Colonic mucosa (tissue), 4 donors: Measurements from ENCODE around the gene IRF8. TPM values are rescaled to one million over a fixed set of nuclear protein-coding genes. Genes with fewer than 3 reads are reported as not detected.
A peak's percentile ranks its signal among the peaks of the same experiment; 100 is the strongest.

Experiments used
- DNase-seq: peaks from one replicate; pipeline ENCODE4 v3.0.0-alpha.2; 2020
- H3K27ac ChIP-seq: fragments of 200-600 bp; one replicate; pipeline ENCODE4 v1.8.0; 2021
- H3K27me3 ChIP-seq: fragments of 200-600 bp; one replicate; pipeline ENCODE4 v1.8.0; 2021
- H3K36me3 ChIP-seq: fragments of 200-600 bp; one replicate; pipeline ENCODE4 v1.8.0; 2021
- H3K4me1 ChIP-seq: fragments of 200-600 bp; one replicate; pipeline ENCODE4 v1.8.0; 2021; ENCODE audit warnings: mild to moderate bottlenecking
- H3K4me3 ChIP-seq: fragments of 200-600 bp; one replicate; pipeline ENCODE4 v1.8.0; 2021
- H3K9ac ChIP-seq, 2 donors: one replicate each; pipeline ENCODE4 v1.7.0; 2013; ENCODE audit warnings: control low read depth in 2 of 2, low read depth in 2 of 2, low read length in 2 of 2
- H3K9me3 ChIP-seq: fragments of 200-600 bp; one replicate; pipeline ENCODE4 v1.8.0; 2021
- CTCF ChIP-seq: fragments of 200-600 bp; IDR thresholded peaks from one replicate; pipeline ENCODE4 v1.8.0; 2022; ENCODE audit warnings: antibody characterized with exemption, mild to moderate bottlenecking
- intact Hi-C: fragments of 100-400 bp; cut with DNase I; formaldehyde crosslinking; loops from one replicate; pipeline ENCODE4 v1.14.1; 2022
- total RNA-seq, 2 donors: library from RNA; stranded (reverse); fragmentation: NEBNext Ultra II Directional in 1 of 2; extraction: Animal tissue kit (Norgen Biotek cat#: 25700) in 1 of 2; gene quantifications; one replicate each; pipeline ENCODE4 v1.2.1, GENCODE V29; 2021
- donor health status: healthy.
- donor health status: DM: no; HTN: no; CAD: no.
- donor health status: DM: no; HTN: no; CAD: no.

IRF8 gene
- total RNA-seq, 2 donors from 2014 or later: 25.1 to 52.5 TPM

DNA sequence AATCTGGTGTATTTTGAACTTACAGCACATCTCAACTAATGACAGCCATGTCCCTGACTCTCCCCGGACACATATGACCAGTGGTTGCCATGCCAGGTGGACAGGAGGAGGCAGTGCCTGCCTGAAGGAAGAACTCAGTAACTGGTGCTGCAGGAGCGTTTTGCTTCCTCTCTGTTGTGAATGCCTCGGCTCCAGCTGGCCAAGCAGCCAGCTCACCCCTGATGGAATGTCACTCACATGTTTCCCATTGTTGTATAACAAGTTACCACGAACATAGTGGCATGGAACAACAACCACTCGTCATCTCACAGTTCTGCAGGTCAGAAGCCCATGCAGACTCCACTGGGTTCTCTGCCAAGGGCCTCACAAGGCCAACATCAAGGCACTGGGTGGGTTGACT, 20.1 kb upstream of the IRF8 start:
- H3K27me3 ChIP-seq: no peaks in the 10 kb centered on the region
- H3K27ac ChIP-seq: no peak overlapping the region
- no peaks in the 10 kb centered on the region for H3K9me3 ChIP-seq
- intact Hi-C loops: no loop called here
- no peaks in the 10 kb centered on the region for H3K4me1 ChIP-seq
- no peak for TF ChIP-seq CTCF
- no peak overlapping the region for H3K4me3 ChIP-seq
- peak; percentile 14 for DNase-seq
- H3K9ac ChIP-seq: no peak overlapping the region
- no peaks in the 10 kb centered on the region for H3K36me3 ChIP-seq

DNA sequence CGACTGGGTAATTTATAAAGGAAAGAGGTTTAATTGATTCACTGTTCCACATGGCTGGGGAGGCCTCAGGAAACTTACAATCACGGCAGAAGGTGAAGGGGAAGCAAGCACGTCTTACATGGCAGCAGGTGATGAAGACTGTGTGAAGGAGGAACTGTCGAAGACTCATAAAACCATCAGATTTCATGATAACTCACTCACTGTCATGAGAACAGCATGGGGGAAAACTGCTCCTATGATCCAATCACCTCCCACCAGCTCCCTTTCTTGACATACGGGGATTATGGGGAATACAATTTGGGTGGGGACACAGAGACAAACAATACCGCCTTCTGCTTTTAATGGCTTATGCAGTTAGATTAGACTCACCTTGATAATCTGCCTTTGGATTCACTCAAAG, 19.4 kb upstream of the IRF8 start:
- no peaks in the 10 kb centered on the region for H3K4me1 ChIP-seq
- H3K9me3 ChIP-seq: no peaks in the 10 kb centered on the region
- H3K27me3 ChIP-seq: no peaks in the 10 kb centered on the region
- no peak for TF ChIP-seq CTCF
- DNase-seq: peak; percentile 3
- intact Hi-C loops: no loop called here
- no peak overlapping the region for H3K27ac ChIP-seq
- H3K4me3 ChIP-seq: no peak overlapping the region
- no peak overlapping the region for H3K9ac ChIP-seq
- no peaks in the 10 kb centered on the region for H3K36me3 ChIP-seq

GRCh38 chr16:85879975-85880831, 18.8 kb upstream of the IRF8 start:
- no peaks in the 10 kb centered on the region for H3K27me3 ChIP-seq
- no peaks in the 10 kb centered on the region for H3K9me3 ChIP-seq
- H3K27ac ChIP-seq: no peak overlapping the region
- intact Hi-C loops: no loop called here
- H3K36me3 ChIP-seq: no peaks in the 10 kb centered on the region
- no peak overlapping the region for H3K9ac ChIP-seq
- no peak overlapping the region for H3K4me3 ChIP-seq
- peak; percentile 5 for DNase-seq
- no peak for TF ChIP-seq CTCF
- no peaks in the 10 kb centered on the region for H3K4me1 ChIP-seq

DNA sequence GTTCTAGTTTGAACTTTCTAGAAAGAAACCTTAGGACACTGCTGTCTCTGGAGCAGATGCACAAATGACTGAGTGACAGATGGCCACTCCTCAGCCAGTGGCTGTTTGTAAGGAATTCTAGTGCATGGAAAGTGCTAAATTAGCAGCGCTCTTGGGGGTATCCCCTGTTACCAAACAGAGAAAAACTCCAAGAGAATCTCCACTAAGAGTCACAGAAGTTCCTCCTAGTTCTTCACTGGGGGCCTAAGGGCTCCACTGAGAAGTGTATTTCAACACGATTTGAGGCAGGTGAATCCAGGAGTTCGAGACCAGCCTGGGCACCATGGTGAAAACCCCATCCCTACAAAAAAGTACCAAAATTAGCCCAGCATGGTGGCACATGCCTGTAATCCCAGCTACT, 18.1 kb upstream of the IRF8 start:
- Histone ChIP-seq H3K27ac (no peak overlapping the region), H3K4me3 (no peak overlapping the region), H3K27me3 (no peaks in the 10 kb centered on the region), H3K4me1 (no peaks in the 10 kb centered on the region), H3K9ac (no peak overlapping the region), H3K36me3 (no peaks in the 10 kb centered on the region), H3K9me3 (no peaks in the 10 kb centered on the region)
- no peak for TF ChIP-seq CTCF
- intact Hi-C loops: no loop called here
- no peak for DNase-seq

DNA sequence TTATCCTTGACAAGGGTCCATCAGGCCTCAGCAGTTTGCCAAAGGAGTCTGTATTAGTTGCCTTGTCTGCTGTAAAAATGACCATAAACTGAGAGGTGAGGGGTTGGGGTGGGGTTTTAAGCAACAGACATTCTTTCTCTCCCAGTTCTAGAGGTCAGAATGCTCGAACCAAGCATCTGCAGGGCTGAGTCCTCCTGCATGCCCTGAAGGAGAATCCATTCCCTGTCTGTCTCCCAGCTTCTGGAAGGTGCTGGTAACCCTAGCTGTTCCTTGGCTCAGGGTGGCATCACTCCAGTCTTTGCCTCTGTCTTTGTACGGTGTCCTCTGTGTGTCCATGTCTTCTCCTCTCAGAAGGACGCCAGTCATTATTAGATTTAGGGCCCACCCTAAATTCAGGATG, 17.5 kb upstream of the IRF8 start:
- intact Hi-C loops: no loop called here
- Histone ChIP-seq H3K9me3 (no peaks in the 10 kb centered on the region), H3K9ac (no peak overlapping the region), H3K27me3 (no peaks in the 10 kb centered on the region), H3K36me3 (no peaks in the 10 kb centered on the region), H3K4me1 (no peaks in the 10 kb centered on the region), H3K27ac (no peak overlapping the region), H3K4me3 (no peak overlapping the region)
- no peak for TF ChIP-seq CTCF
- no peak for DNase-seq
